Karpas-422 (cell line): ENCODE measurements around the gene ULBP1. TPM values are rescaled to one million over a fixed set of nuclear protein-coding genes. Genes with fewer than 3 reads are reported as not detected.
"Not testable (repeated sequence)": the region's sequence is repeated elsewhere in the genome, so short reads cannot be mapped to it uniquely, and the experiment has no call there.

ENCODE experiments used
- DNase-seq: peaks from one replicate; pipeline ENCODE4 v3.0.0-alpha.2; 2015
- H2AFZ ChIP-seq: fragments of 200-600 bp; sonication (generic); 2 replicates; pipeline ENCODE4 v1.6.1; 2014; ENCODE audit warnings: antibody characterized with exemption, low read length, mixed read lengths
- H3K27ac ChIP-seq: fragments of 200-600 bp; sonication (generic); 2 replicates; pipeline ENCODE4 v1.5.1; 2014; ENCODE audit warnings: mild to moderate bottlenecking, low read length, moderate library complexity
- H3K27me3 ChIP-seq: fragments of 200-600 bp; sonication (generic); 2 replicates; pipeline ENCODE4 v1.6.1; 2014; ENCODE audit warnings: low read length, mixed read lengths
- H3K36me3 ChIP-seq: fragments of 200-600 bp; sonication (generic); 2 replicates; pipeline ENCODE4 v1.6.1; 2014; ENCODE audit warnings: low read length, mixed read lengths; ENCODE audit not compliant: insufficient read depth
- H3K4me1 ChIP-seq: fragments of 200-600 bp; sonication (generic); 2 replicates; pipeline ENCODE4 v1.6.1; 2014; ENCODE audit warnings: mild to moderate bottlenecking, low read length, mixed read lengths
- H3K4me2 ChIP-seq: fragments of 200-600 bp; sonication (generic); 2 replicates; pipeline ENCODE4 v1.6.1; 2014; ENCODE audit warnings: low read length, low read depth, mild to moderate bottlenecking; ENCODE audit not compliant: poor library complexity, severe bottlenecking
- H3K4me3 ChIP-seq: fragments of 200-600 bp; sonication (generic); 2 replicates; pipeline ENCODE4 v1.5.1; 2014; ENCODE audit warnings: mild to moderate bottlenecking, antibody characterized with exemption, low read length, mixed read lengths
- H3K79me2 ChIP-seq: fragments of 200-600 bp; sonication (generic); 2 replicates; pipeline ENCODE4 v1.6.1; 2014; ENCODE audit warnings: mild to moderate bottlenecking, low read length, mixed read lengths
- H3K9ac ChIP-seq: fragments of 200-600 bp; sonication (generic); 2 replicates; pipeline ENCODE4 v1.6.0; 2014; ENCODE audit warnings: low read length
- H3K9me2 ChIP-seq: fragments of 200-600 bp; sonication (generic), shearing (Covaris generic); replicated peaks from 2 replicates; pipeline ENCODE4 v1.6.0; 2014; ENCODE audit warnings: mild to moderate bottlenecking, low read length, moderate library complexity; ENCODE audit not compliant: insufficient read depth
- H3K9me3 ChIP-seq: fragments of 300-700, 200-600 bp; sonication (generic); 2 replicates; pipeline ENCODE4 v1.6.1; 2014; ENCODE audit warnings: low read length, mixed read lengths
- H4K20me1 ChIP-seq: fragments of 200-600 bp; sonication (generic); 2 replicates; pipeline ENCODE4 v1.6.1; 2014; ENCODE audit warnings: mild to moderate bottlenecking, antibody characterized with exemption, low read length, low read depth; ENCODE audit not compliant: insufficient read depth
- total RNA-seq: library from RNA; depleted of rRNA; stranded (reverse); fragments of >200 nt; shearing (Covaris generic); gene quantifications from 2 replicates; pipeline ENCODE4 v1.2.3, GENCODE V29; 2014; ENCODE audit warnings: low replicate concordance

The ULBP1 gene
- total RNA-seq, 1 experiment from 2014 or later = 5.1 TPM

DNA sequence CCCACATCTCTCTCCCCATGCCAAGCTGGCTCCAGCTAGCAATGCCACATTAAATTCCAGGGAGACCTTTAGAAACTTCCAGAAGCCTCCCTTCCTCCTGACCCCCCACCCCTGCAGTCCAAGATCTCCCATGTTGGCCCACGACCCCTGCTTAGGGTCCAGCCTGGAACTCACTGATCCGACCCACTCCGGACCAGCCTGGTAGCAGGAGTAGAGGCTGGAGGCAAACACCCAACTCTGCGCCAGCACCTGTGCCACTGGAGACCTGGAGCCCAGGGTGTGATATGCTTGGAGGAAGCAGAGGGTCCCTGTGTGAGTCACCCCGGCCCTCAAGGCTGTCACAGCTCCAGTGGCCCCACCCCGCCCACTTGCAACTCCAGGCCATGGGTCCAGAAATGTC is 3.3 kb upstream of the ULBP1 start:
- Histone ChIP-seq H3K4me2 (no peak overlapping the region), H3K4me1 (peaks cover 6% of the 10 kb centered on the region), H3K36me3 (no peaks in the 10 kb centered on the region), H3K79me2 (no peaks in the 10 kb centered on the region), H4K20me1 (no peaks in the 10 kb centered on the region), H3K4me3 (no peak overlapping the region), H3K27ac (no peak overlapping the region), H3K27me3 (no peaks in the 10 kb centered on the region), H3K9me2 (no peaks in the 10 kb centered on the region), H3K9ac (no peak overlapping the region), H3K9me3 (no peaks in the 10 kb centered on the region), H2AFZ (no peak overlapping the region)
- no peak for DNase-seq

- Histone ChIP-seq H3K9me3 (no peaks in the 10 kb centered on the region), H3K4me3 (no peak overlapping the region), H3K9me2 (no peaks in the 10 kb centered on the region), H3K27ac (no peak overlapping the region), H3K4me2 (no peak overlapping the region), H3K36me3 (no peaks in the 10 kb centered on the region), H3K4me1 (peaks cover 6% of the 10 kb centered on the region), H2AFZ (no peak overlapping the region), H4K20me1 (no peaks in the 10 kb centered on the region), H3K27me3 (no peaks in the 10 kb centered on the region), H3K9ac (no peak overlapping the region), H3K79me2 (no peaks in the 10 kb centered on the region)
- DNase-seq = peak; percentile 79
Measured at GRCh38 chr6:149961728-149962425, 1.9 kb upstream of the ULBP1 start.

DNA sequence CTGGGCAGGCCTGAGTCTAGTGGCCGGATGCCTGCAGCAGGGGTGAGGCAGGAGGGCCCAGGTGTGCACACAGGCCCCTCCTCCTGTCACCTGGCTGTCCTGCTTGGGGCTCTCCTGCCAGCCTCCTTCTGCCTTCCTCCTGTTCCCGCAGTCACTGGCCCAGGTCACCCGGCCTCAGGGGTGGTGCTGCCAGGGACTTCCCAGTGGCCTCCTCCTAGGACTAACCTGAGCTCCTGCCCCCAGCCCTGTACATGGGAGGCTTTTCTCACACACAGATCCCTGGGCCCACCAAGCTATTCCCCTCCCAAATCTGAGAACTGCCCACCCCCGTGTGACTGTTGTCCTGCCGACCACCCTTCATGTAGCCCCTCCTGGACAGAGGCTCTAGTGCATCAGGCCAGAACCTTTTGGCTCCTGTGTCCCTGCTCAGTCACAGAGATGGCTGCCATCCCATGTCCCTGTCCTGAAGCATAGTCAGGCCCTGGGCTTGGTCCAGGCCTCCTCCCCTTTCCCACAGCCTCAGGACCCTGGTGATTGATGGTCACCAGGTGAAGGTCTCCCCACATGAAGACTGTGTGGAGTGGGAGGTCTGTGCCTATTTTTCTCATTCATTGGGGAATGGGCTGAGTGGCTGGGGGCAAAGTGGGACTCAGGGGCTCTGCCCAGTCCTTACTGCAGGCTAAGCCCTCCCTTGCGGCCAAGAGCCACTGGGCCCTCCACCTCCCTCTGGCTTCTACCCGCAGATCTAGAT is 1.1 kb upstream of the ULBP1 start:
- no peaks in the 10 kb centered on the region for H3K36me3 ChIP-seq
- H3K9me3 ChIP-seq = no peaks in the 10 kb centered on the region
- H3K9ac ChIP-seq = peak overlapping the region; percentile 60
- H3K4me3 ChIP-seq = peak overlapping the region; percentile 64
- H3K79me2 ChIP-seq = no peaks in the 10 kb centered on the region
- peak overlapping the region; percentile 39 for H2AFZ ChIP-seq
- H3K27ac ChIP-seq = no peak overlapping the region
- H3K27me3 ChIP-seq = no peaks in the 10 kb centered on the region
- no peaks in the 10 kb centered on the region for H3K9me2 ChIP-seq
- H4K20me1 ChIP-seq = no peaks in the 10 kb centered on the region
- H3K4me2 ChIP-seq = peak overlapping the region; percentile 64
- peak; percentile 21 for DNase-seq
- peaks cover 6% of the 10 kb centered on the region for H3K4me1 ChIP-seq

DNA sequence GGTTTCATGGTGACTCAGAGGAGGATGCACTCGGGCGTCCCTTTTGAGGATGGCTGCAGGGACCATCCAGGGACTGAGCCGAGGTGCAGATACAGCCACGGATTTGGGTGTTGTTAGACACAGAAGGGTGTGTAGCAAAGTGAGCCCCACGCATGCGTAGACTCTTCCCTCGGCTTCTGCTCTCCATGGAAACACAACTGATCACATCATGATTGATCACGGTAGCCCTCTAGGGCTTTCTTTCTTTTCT is 606 bp upstream of the ULBP1 start:
- H3K79me2 ChIP-seq = no peaks in the 10 kb centered on the region
- peak overlapping the region; percentile 60 for H3K9ac ChIP-seq
- H3K9me3 ChIP-seq = no peaks in the 10 kb centered on the region
- H3K4me1 ChIP-seq = peaks cover 6% of the 10 kb centered on the region
- no peak overlapping the region for H3K27ac ChIP-seq
- H3K9me2 ChIP-seq = no peaks in the 10 kb centered on the region
- H4K20me1 ChIP-seq = no peaks in the 10 kb centered on the region
- peak overlapping the region; percentile 64 for H3K4me3 ChIP-seq
- peak overlapping the region; percentile 39 for H2AFZ ChIP-seq
- peak overlapping the region; percentile 64 for H3K4me2 ChIP-seq
- H3K36me3 ChIP-seq = no peaks in the 10 kb centered on the region
- peak; percentile 79 for DNase-seq
- H3K27me3 ChIP-seq = no peaks in the 10 kb centered on the region

- Histone ChIP-seq H3K79me2 (no peaks in the 10 kb centered on the region), H3K4me3 (no peak overlapping the region; the same call in 1 of the 2 replicates), H3K4me1 (peaks cover 6% of the 10 kb centered on the region), H2AFZ (no peak overlapping the region), H4K20me1 (no peaks in the 10 kb centered on the region), H3K9ac (no peak overlapping the region; the same call in 1 of the 2 replicates), H3K27me3 (no peaks in the 10 kb centered on the region), H3K9me3 (no peaks in the 10 kb centered on the region), H3K36me3 (no peaks in the 10 kb centered on the region), H3K27ac (no peak overlapping the region), H3K4me2 (no peak overlapping the region), H3K9me2 (no peaks in the 10 kb centered on the region)
- DNase-seq = peak; percentile 23
Measured at GRCh38 chr6:149964308-149965193, 808 bp downstream of the ULBP1 start.

DNA sequence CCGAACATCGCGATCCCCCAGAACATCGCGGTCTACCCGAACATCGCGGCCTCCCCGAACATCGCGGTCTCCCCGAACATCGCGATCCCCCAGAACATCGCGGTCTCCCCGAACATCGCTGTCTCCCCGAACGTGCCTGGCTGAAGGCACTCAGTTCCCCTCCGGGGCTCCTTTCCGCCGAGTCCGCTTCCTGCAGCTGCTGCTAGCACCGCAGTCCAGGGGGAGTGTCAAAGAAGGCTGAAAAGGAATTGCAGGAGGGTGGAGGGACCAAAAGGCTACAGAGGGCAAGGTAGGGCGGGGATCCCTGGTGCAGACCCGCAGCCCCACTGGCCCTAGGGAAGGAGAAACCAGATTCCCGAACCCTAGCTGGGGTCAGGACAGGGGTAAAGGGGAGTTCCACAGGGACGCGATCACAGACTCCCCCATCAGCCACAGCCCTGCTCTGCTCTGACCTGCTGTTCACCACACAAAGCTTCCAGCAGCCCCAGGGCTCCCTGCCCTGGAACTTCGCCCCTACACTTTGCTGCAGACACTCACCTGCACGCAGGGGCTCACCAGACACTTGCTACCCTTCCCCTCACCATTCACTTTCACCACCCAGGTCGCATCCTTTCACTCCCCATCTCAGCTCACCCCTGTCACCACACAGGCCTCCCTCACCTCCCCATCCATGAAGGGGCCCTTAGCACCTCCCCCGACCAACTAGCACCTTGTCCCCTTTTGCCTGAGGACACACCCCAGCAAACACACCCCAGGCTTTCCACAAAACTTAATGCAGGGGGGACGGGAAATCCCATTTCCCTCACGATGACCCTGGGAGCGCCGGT is 1.7 kb downstream of the ULBP1 start:
- DNase-seq = no peak
- no peaks in the 10 kb centered on the region for H3K27me3 ChIP-seq
- H3K9me3 ChIP-seq = no peaks in the 10 kb centered on the region
- no peak overlapping the region for H3K9ac ChIP-seq
- no peaks in the 10 kb centered on the region for H3K36me3 ChIP-seq
- no peak overlapping the region for H2AFZ ChIP-seq
- H3K9me2 ChIP-seq = no peaks in the 10 kb centered on the region
- no peak overlapping the region for H3K27ac ChIP-seq
- H3K4me3 ChIP-seq = no peak overlapping the region
- no peak overlapping the region for H3K4me2 ChIP-seq
- H3K4me1 ChIP-seq = peaks cover 6% of the 10 kb centered on the region
- H4K20me1 ChIP-seq = no peaks in the 10 kb centered on the region
- no peaks in the 10 kb centered on the region for H3K79me2 ChIP-seq

GRCh38 chr6:149966319-149966718 is 2.6 kb downstream of the ULBP1 start:
- not testable (repeated sequence) for H3K9ac ChIP-seq, H3K27me3 ChIP-seq, H3K79me2 ChIP-seq, H3K9me3 ChIP-seq, H3K27ac ChIP-seq, DNase-seq, H3K36me3 ChIP-seq, H3K4me3 ChIP-seq, H3K4me2 ChIP-seq, H3K4me1 ChIP-seq, H2AFZ ChIP-seq, H4K20me1 ChIP-seq, H3K9me2 ChIP-seq
